Kidney epithelial cell (primary cell): ENCODE results near the gene MRPS26. TPM values are rescaled to one million over a fixed set of nuclear protein-coding genes. Genes with fewer than 3 reads are reported as not detected.
"Not testable (repeated sequence)": the region's sequence is repeated elsewhere in the genome, so short reads cannot be mapped to it uniquely, and the experiment has no call there.

Source experiments
- DNase-seq: peaks from one replicate; pipeline ENCODE4 v3.0.0-alpha.2; 2010; ENCODE audit warnings: low read depth
- H3K27me3 ChIP-seq: 2 replicates; pipeline ENCODE4 v1.6.0; 2011; ENCODE audit warnings: low read length; ENCODE audit not compliant: control insufficient read depth, insufficient read depth
- H3K36me3 ChIP-seq: 2 replicates; pipeline ENCODE4 v1.5.1; 2011; ENCODE audit warnings: low read length; ENCODE audit not compliant: control insufficient read depth, insufficient read depth
- H3K4me3 ChIP-seq: 2 replicates; pipeline ENCODE4 v1.5.1; 2011; ENCODE audit warnings: low read depth, mild to moderate bottlenecking, control low read depth, low read length
- CTCF ChIP-seq: IDR thresholded peaks from 2 replicates; pipeline ENCODE4 v1.5.1; 2011; ENCODE audit warnings: mild to moderate bottlenecking, moderate library complexity, low read length, control low read depth, inconsistent platforms; ENCODE audit not compliant: insufficient read depth, poor library complexity, severe bottlenecking
- total RNA-seq: library from RNA; depleted of rRNA; stranded (reverse); fragments of >200 nt; gene quantifications from 2 replicates; pipeline ENCODE4 v1.2.3, GENCODE V29; 2015

Gene MRPS26
- total RNA-seq, 1 donor from 2014 or later, result 80.8 TPM

GRCh38 chr20:3011752-3012151 is 34.1 kb upstream of the MRPS26 start:
- no peaks in the 10 kb centered on the region for H3K27me3 ChIP-seq
- no peak overlapping the region for H3K4me3 ChIP-seq
- no peak for DNase-seq
- peaks cover 1% of the 10 kb centered on the region for H3K36me3 ChIP-seq
- no peak for TF ChIP-seq CTCF

- DNase-seq, result no peak
- TF ChIP-seq CTCF, result no peak
- Histone ChIP-seq H3K4me3 (no peak overlapping the region), H3K27me3 (no peaks in the 10 kb centered on the region), H3K36me3 (peaks cover 3% of the 10 kb centered on the region)
Observed at GRCh38 chr20:3013771-3014170, 32.1 kb upstream of the MRPS26 start.

GRCh38 chr20:3014179-3014578 is 31.7 kb upstream of the MRPS26 start:
- Histone ChIP-seq H3K4me3 (no peak overlapping the region), H3K27me3 (no peaks in the 10 kb centered on the region), H3K36me3 (peaks cover 3% of the 10 kb centered on the region)
- DNase-seq, result no peak
- no peak for TF ChIP-seq CTCF

GRCh38 chr20:3014662-3015061 is 31.2 kb upstream of the MRPS26 start:
- no peak overlapping the region for H3K4me3 ChIP-seq
- peaks cover 3% of the 10 kb centered on the region for H3K36me3 ChIP-seq
- TF ChIP-seq CTCF, result no peak
- no peak for DNase-seq
- no peaks in the 10 kb centered on the region for H3K27me3 ChIP-seq

GRCh38 chr20:3015302-3015701 is 30.6 kb upstream of the MRPS26 start:
- H3K4me3 ChIP-seq, H3K27me3 ChIP-seq, H3K36me3 ChIP-seq, DNase-seq: not testable (repeated sequence)

- Histone ChIP-seq H3K36me3 (peaks cover 3% of the 10 kb centered on the region), H3K27me3 (no peaks in the 10 kb centered on the region), H3K4me3 (no peak overlapping the region)
- TF ChIP-seq CTCF, result no peak
- DNase-seq, result no peak
Observed at GRCh38 chr20:3021327-3021726, 24.5 kb upstream of the MRPS26 start.

- H3K27me3 ChIP-seq, result no peaks in the 10 kb centered on the region
- H3K4me3 ChIP-seq, result no peak overlapping the region
- TF ChIP-seq CTCF, result no peak
- no peak for DNase-seq
- peaks cover 3% of the 10 kb centered on the region for H3K36me3 ChIP-seq
Observed at GRCh38 chr20:3021777-3022176, 24.1 kb upstream of the MRPS26 start.

- not testable (repeated sequence) for H3K4me3 ChIP-seq, H3K36me3 ChIP-seq
Observed at GRCh38 chr20:3022559-3023490, 23.0 kb upstream of the MRPS26 start.

More at GRCh38 chr20:3022559-3023490, 23.0 kb upstream of the MRPS26 start:
- H3K27me3 ChIP-seq, DNase-seq: not testable (repeated sequence)
